Measurements from ENCODE around the gene DOK3.

DOK3 gene

GRCh38 chr5:177484902-177485549 lies 24.6 kb downstream of the DOK3 start:
- in situ Hi-C loops (cut with MboI; ENCODE audit: low sequenced_read_pairs) = no loop called here

GRCh38 chr5:177483994-177484901 lies 25.4 kb downstream of the DOK3 start:
- in situ Hi-C loops (cut with MboI; ENCODE audit: low sequenced_read_pairs) = no loop called here

GRCh38 chr5:177483042-177483441 lies 26.6 kb downstream of the DOK3 start:
- in situ Hi-C loops (cut with MboI; ENCODE audit: low sequenced_read_pairs) = no loop called here

GRCh38 chr5:177482359-177482795 lies 27.2 kb downstream of the DOK3 start:
- in situ Hi-C loops (cut with MboI; ENCODE audit: low sequenced_read_pairs) = no loop called here

GRCh38 chr5:177479774-177480173 lies 29.9 kb downstream of the DOK3 start:
- in situ Hi-C loops (cut with MboI; ENCODE audit: low sequenced_read_pairs) = no loop called here

GRCh38 chr5:177478711-177479646 lies 30.6 kb downstream of the DOK3 start:
- in situ Hi-C loops (cut with MboI; ENCODE audit: low sequenced_read_pairs) = no loop called here

GRCh38 chr5:177477701-177478477 lies 31.7 kb downstream of the DOK3 start:
- in situ Hi-C loops (cut with MboI; ENCODE audit: low sequenced_read_pairs) = no loop called here

- in situ Hi-C loops (cut with MboI; ENCODE audit: low sequenced_read_pairs) = no loop called here
Measured at GRCh38 chr5:177476531-177477233, 32.9 kb downstream of the DOK3 start.

GRCh38 chr5:177475563-177476427 lies 33.8 kb downstream of the DOK3 start:
- in situ Hi-C loops (cut with MboI; ENCODE audit: low sequenced_read_pairs) = no loop called here

- in situ Hi-C loops (cut with MboI; ENCODE audit: low sequenced_read_pairs) = no loop called here
Measured at GRCh38 chr5:177474846-177475562, 34.6 kb downstream of the DOK3 start.

GRCh38 chr5:177474002-177474476 lies 35.6 kb downstream of the DOK3 start:
- in situ Hi-C loops (cut with MboI; ENCODE audit: low sequenced_read_pairs) = no loop called here

- in situ Hi-C loops (cut with MboI; ENCODE audit: low sequenced_read_pairs) = no loop called here
Measured at GRCh38 chr5:177473443-177474001, 36.1 kb downstream of the DOK3 start, which contains the start of gene DBN1. TSS of gene DBN1 (minus strand) at chr5:177473634. CDS start at chr5:177473521, 113 bp downstream.

- in situ Hi-C loops (cut with MboI; ENCODE audit: low sequenced_read_pairs) = no loop called here
Measured at GRCh38 chr5:177472460-177473442, 36.9 kb downstream of the DOK3 start.

GRCh38 chr5:177471610-177472356 lies 37.8 kb downstream of the DOK3 start:
- in situ Hi-C loops (cut with MboI; ENCODE audit: low sequenced_read_pairs) = no loop called here

GRCh38 chr5:177470759-177471536 lies 38.7 kb downstream of the DOK3 start:
- in situ Hi-C loops (cut with MboI; ENCODE audit: low sequenced_read_pairs) = no loop called here

Measured in HL-60/S4 treated with retinoic acid at 250 ng/mL for 4 days and 3 days (cell line).